ENCODE data around the gene CC2D2A. TPM values are rescaled to one million over a fixed set of nuclear protein-coding genes. Genes with fewer than 3 reads are reported as not detected.

The CC2D2A gene
- total RNA-seq, 3 donors from 2014 or later, result 6.3 to 39.1 (median 7.6) TPM

DNA sequence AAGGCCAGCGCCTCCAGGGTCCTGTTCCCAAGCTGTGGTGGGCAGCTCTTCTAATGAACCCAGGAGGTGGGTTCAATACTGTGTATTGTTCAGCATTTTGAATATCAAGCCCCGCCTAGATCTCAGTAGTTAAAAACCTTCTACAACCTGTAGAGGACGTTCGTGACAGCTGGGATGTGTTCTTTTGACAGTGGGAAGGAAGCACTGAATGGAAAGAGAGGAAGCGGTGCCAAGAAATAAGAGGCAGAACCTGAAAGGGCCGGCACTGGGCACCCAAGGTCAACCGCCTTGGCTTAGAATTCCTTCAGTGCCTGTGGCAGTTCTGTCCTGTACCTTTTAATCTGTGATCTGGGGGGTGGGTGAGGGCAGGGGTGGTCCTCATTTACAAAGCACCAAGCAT lies 73.1 kb downstream of the CC2D2A start:
- ATAC-seq, result no peak
- no peaks in the 10 kb centered on the region for H3K36me3 ChIP-seq (ENCODE audit: low read depth)
- H3K4me3 ChIP-seq, result no peak overlapping the region
- no peaks in the 10 kb centered on the region for H3K4me1 ChIP-seq (ENCODE audit: low read depth)
- H3K9me3 ChIP-seq, result no peaks in the 10 kb centered on the region
- no peak for TF ChIP-seq CTCF (IDR thresholded peaks at IDR 0.05)
- no peak for DNase-seq
- intact Hi-C loops (cut with DNase I, micrococcal nuclease), result no loop called here

DNA sequence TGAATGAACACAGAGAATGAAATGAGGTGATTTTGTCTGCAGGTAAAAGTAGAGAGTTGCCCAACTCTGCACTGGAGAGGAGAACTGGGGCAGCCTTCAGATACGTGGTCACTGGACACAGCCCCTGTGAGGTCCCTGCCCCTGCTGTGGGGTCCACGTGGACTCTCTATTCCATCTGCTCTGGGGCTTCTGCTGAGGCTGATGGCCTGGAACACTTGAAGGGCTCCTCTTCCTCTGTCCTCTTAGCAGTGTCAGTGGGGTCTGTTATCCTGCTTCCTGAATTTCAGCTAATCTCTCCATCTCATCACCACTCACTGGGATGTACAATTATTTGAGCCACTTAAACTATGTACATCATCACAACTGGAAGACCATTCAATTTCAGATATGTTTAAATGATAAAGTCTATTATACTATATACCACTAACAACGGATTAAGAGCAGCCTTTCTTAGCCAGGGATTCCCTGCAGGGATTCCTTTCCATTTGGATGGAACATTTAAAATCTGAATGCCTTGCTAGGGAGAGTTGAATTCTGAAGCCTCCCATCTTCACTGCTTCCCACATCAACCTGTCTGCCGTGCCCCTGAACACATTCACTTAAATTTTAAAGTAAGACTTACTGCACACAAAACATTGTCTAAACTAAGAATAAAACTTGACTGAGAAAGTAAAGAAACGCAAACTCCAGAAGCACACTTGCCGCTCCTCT lies 74.0 kb downstream of the CC2D2A start:
- no peak for ATAC-seq
- Histone ChIP-seq H3K4me3 (no peak overlapping the region), H3K9me3 (no peaks in the 10 kb centered on the region), H3K36me3 (ENCODE audit: low read depth) (no peaks in the 10 kb centered on the region), H3K4me1 (ENCODE audit: low read depth) (no peaks in the 10 kb centered on the region)
- intact Hi-C loops (cut with DNase I, micrococcal nuclease), result no loop called here
- no peak for TF ChIP-seq CTCF (IDR thresholded peaks at IDR 0.05)
- no peak for DNase-seq

GRCh38 chr4:15544248-15544729 lies 74.6 kb downstream of the CC2D2A start:
- Histone ChIP-seq H3K36me3 (ENCODE audit: low read depth) (no peaks in the 10 kb centered on the region), H3K4me1 (ENCODE audit: low read depth) (no peaks in the 10 kb centered on the region), H3K4me3 (no peak overlapping the region), H3K9me3 (no peaks in the 10 kb centered on the region)
- DNase-seq (no peak), ATAC-seq (no peak)
- no peak for TF ChIP-seq CTCF (IDR thresholded peaks at IDR 0.05)
- intact Hi-C loops (cut with DNase I, micrococcal nuclease), result no loop called here

- no peak for ATAC-seq
- H3K4me3 ChIP-seq, result no peak overlapping the region
- intact Hi-C loops (cut with DNase I, micrococcal nuclease), result no loop called here
- H3K4me1 ChIP-seq (ENCODE audit: low read depth), result no peaks in the 10 kb centered on the region
- DNase-seq, result no peak
- H3K36me3 ChIP-seq (ENCODE audit: low read depth), result no peaks in the 10 kb centered on the region
- no peak for TF ChIP-seq CTCF (IDR thresholded peaks at IDR 0.05)
- no peaks in the 10 kb centered on the region for H3K9me3 ChIP-seq
Observed at GRCh38 chr4:15545371-15545770, 75.7 kb downstream of the CC2D2A start.

GRCh38 chr4:15547392-15547791 lies 77.7 kb downstream of the CC2D2A start:
- ATAC-seq, result no peak
- no peaks in the 10 kb centered on the region for H3K36me3 ChIP-seq (ENCODE audit: low read depth)
- no peak for DNase-seq
- no peaks in the 10 kb centered on the region for H3K9me3 ChIP-seq
- no peak overlapping the region for H3K4me3 ChIP-seq
- intact Hi-C loops (cut with DNase I, micrococcal nuclease), result no loop called here
- no peak for TF ChIP-seq CTCF (IDR thresholded peaks at IDR 0.05)
- H3K4me1 ChIP-seq (ENCODE audit: low read depth), result no peaks in the 10 kb centered on the region
